Lower leg skin (tissue), 3 donors: ENCODE data around the gene CABLES1.

Source experiments
- POLR2A ChIP-seq, 2 donors: fragments of 450-650 bp; IDR thresholded peaks; one replicate each; pipeline ENCODE4 v1.6.1; 2016 to 2017; ENCODE audit warnings: antibody characterized with exemption in 2 of 2, mild to moderate bottlenecking in 1 of 2, moderate library complexity in 1 of 2
- TF ChIP-seq, protein P1 (sequence below), 3 donors: fragments of 450-650 bp; IDR thresholded peaks; one replicate each; pipeline ENCODE4 v1.5.1; 2016; ENCODE audit warnings: antibody characterized with exemption in 3 of 3, mild to moderate bottlenecking in 3 of 3, moderate library complexity in 2 of 3

- no peak for TF ChIP-seq POLR2A (IDR thresholded peaks at IDR 0.05)
- TF ChIP-seq, protein P1, sequence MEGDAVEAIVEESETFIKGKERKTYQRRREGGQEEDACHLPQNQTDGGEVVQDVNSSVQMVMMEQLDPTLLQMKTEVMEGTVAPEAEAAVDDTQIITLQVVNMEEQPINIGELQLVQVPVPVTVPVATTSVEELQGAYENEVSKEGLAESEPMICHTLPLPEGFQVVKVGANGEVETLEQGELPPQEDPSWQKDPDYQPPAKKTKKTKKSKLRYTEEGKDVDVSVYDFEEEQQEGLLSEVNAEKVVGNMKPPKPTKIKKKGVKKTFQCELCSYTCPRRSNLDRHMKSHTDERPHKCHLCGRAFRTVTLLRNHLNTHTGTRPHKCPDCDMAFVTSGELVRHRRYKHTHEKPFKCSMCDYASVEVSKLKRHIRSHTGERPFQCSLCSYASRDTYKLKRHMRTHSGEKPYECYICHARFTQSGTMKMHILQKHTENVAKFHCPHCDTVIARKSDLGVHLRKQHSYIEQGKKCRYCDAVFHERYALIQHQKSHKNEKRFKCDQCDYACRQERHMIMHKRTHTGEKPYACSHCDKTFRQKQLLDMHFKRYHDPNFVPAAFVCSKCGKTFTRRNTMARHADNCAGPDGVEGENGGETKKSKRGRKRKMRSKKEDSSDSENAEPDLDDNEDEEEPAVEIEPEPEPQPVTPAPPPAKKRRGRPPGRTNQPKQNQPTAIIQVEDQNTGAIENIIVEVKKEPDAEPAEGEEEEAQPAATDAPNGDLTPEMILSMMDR (IDR thresholded peaks at IDR 0.05), result no peak
These were observed 61.1 kb downstream of the CABLES1 start for GRCh38 chr18:23196119-23197007.
